8988T (cell line): ENCODE data around the gene STMP1.
"Not testable (repeated sequence)": the region's sequence is repeated elsewhere in the genome, so short reads cannot be mapped to it uniquely, and the experiment has no call there.

Experiments
- DNase-seq: peaks from one replicate; pipeline ENCODE4 v3.0.0; 2011

Gene STMP1

GRCh38 chr7:135665042-135665441, 2.7 kb downstream of the STMP1 start:
- no peak for DNase-seq

GRCh38 chr7:135666156-135666555, 3.8 kb downstream of the STMP1 start:
- no peak for DNase-seq

- DNase-seq: no peak
These were observed 4.5 kb downstream of the STMP1 start for GRCh38 chr7:135666846-135667245.

GRCh38 chr7:135667626-135668025, 5.3 kb downstream of the STMP1 start:
- not testable (repeated sequence) for DNase-seq

GRCh38 chr7:135668852-135669395, 6.6 kb downstream of the STMP1 start:
- not testable (repeated sequence) for DNase-seq

GRCh38 chr7:135669774-135670173, 7.5 kb downstream of the STMP1 start:
- no peak for DNase-seq

GRCh38 chr7:135670179-135670578, 7.9 kb downstream of the STMP1 start:
- DNase-seq: no peak

- no peak for DNase-seq
These were observed 10.4 kb downstream of the STMP1 start for GRCh38 chr7:135672560-135673359.

GRCh38 chr7:135673360-135673706, 11.0 kb downstream of the STMP1 start:
- no peak for DNase-seq

- no peak for DNase-seq
These were observed 16.6 kb downstream of the STMP1 start for GRCh38 chr7:135678612-135679575.

- DNase-seq: no peak
These were observed 19.4 kb downstream of the STMP1 start for GRCh38 chr7:135681762-135682161.

- no peak for DNase-seq
These were observed 19.9 kb downstream of the STMP1 start for GRCh38 chr7:135682191-135682590.

- DNase-seq: no peak
These were observed 21.3 kb downstream of the STMP1 start for GRCh38 chr7:135683609-135684008.

GRCh38 chr7:135684136-135684535, 21.8 kb downstream of the STMP1 start:
- no peak for DNase-seq

GRCh38 chr7:135684699-135685098, 22.4 kb downstream of the STMP1 start:
- no peak for DNase-seq

- no peak for DNase-seq
These were observed 23.2 kb downstream of the STMP1 start for GRCh38 chr7:135685306-135686084.

- no peak for DNase-seq
These were observed 25.2 kb downstream of the STMP1 start for GRCh38 chr7:135687466-135687865.

- no peak for DNase-seq
These were observed 28.3 kb downstream of the STMP1 start for GRCh38 chr7:135690566-135690965.

GRCh38 chr7:135692055-135692454, 29.7 kb downstream of the STMP1 start:
- no peak for DNase-seq

GRCh38 chr7:135692606-135693005, 30.3 kb downstream of the STMP1 start:
- DNase-seq: not testable (repeated sequence)

GRCh38 chr7:135693558-135693957, 31.2 kb downstream of the STMP1 start:
- DNase-seq: no peak

- DNase-seq: no peak
These were observed 35.1 kb downstream of the STMP1 start for GRCh38 chr7:135697276-135698049.
